Cardiac septum (tissue), 1 donor: ENCODE data around the gene PCNX4. TPM values are rescaled to one million over a fixed set of nuclear protein-coding genes. Genes with fewer than 3 reads are reported as not detected.
"Not testable (repeated sequence)": the region's sequence is repeated elsewhere in the genome, so short reads cannot be mapped to it uniquely, and the experiment has no call there.

ENCODE experiments used
- DNase-seq: peaks from one replicate; pipeline ENCODE4 v3.0.0-alpha.2; 2020; ENCODE audit warnings: low spot score
- intact Hi-C: fragments of 100-400 bp; cut with DNase I; formaldehyde crosslinking; loops from one replicate; pipeline ENCODE4 v1.14.0; 2022
- long read RNA-seq: library from polyadenylated mRNA; unstranded; transcript quantifications from one replicate; pipeline ENCODE4 v2.0.0, GENCODE V29; 2021
- total RNA-seq: library from RNA; stranded (reverse); fragmentation: NEBNext Ultra II Directional; extraction: Animal tissue kit (Norgen Biotek cat#: 25700); gene quantifications from one replicate; pipeline ENCODE4 v1.2.1, GENCODE V29; 2021
- donor health status: DM: no; HTN: no; CAD: no.

PCNX4 gene
- 44.2 TPM for total RNA-seq
- long read RNA-seq, full-length matches to known transcripts: 4 of 19 reads
- long read RNA-seq, partial matches to known transcripts: 6 of 19 reads
- long read RNA-seq, other reads (novel, unspliced or antisense): 9 of 19 reads

GRCh38 chr14:60091550-60092525 is at the start of gene PCNX4:
Gene PCNX4 (plus strand): TSS chr14:60091923. CDS start chr14:60107639, 15,716 bp downstream.
- peak; percentile 99 for DNase-seq
- intact Hi-C loops: loop anchor here (2.0 kb wide), 2 partner anchors 73 to 157 kb away; partner anchors contain the start of genes DHRS7 and PPM1A

- DNase-seq, intact Hi-C loops: not testable (repeated sequence)
These were observed 43.7 kb upstream of the PCNX4 start for GRCh38 chr14:60047976-60048375.

DNA sequence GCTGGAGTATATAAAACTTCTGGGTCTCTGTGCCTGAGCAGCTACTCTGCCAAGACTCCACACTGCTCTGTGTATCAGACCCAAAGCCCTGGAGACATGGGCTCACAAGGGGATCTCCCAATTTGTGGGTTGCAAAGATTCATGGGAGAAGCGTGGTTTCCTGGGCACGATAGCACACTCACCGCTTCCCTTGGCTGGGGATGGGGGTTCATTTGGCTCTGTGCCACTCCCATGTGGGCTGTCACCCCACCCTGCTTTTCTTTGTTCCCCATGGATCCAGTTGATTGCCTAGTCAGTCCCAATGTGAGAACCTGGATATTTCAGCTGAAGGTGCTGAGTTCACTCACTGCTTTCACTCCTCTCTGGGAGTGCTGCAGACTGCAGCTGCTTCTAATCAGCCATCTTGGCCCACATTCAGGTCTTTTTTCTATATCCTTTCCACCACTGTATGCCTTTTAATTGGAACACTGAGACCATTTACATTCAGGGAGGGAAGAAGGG is 40.0 kb upstream of the PCNX4 start:
- intact Hi-C loops: loop anchor here (10.0 kb wide), 1 partner anchor 87 kb away; no protein-coding TSS in a partner anchor
- DNase-seq: no peak

DNA sequence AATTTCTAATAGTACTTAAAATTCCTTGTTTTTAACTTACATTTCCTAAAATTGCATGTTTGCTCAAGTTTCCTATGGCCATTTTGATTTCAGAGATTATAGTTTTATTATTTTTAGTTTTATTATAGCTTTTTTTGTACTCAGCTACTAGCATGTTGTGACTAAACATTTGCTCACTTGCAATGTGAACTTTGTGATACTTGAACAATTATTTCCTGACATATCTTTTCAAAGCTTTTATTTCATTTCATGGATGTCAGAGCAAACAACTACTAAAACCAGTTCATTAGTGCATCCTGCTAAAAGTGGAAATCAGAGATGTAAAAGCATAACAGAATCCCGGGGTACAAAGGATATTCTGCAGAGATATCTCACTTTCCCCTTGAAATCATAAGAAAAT is 33.6 kb upstream of the PCNX4 start:
- DNase-seq: no peak
- intact Hi-C loops: loop anchor here (10.0 kb wide), 1 partner anchor 93 kb away; no protein-coding TSS in a partner anchor

GRCh38 chr14:60061371-60061770 is 30.4 kb upstream of the PCNX4 start:
- intact Hi-C loops: no loop called here
- no peak for DNase-seq

GRCh38 chr14:60064491-60065072 is 27.1 kb upstream of the PCNX4 start:
- intact Hi-C loops: loop anchor here (5.0 kb wide), 2 partner anchors 103 to 118 kb away; partner anchors contain the start of gene DHRS7
- DNase-seq: no peak

GRCh38 chr14:60067882-60068281 is 23.8 kb upstream of the PCNX4 start:
- intact Hi-C loops: loop anchor here (5.0 kb wide), 2 partner anchors 99 to 114 kb away; partner anchors contain the start of gene DHRS7

DNA sequence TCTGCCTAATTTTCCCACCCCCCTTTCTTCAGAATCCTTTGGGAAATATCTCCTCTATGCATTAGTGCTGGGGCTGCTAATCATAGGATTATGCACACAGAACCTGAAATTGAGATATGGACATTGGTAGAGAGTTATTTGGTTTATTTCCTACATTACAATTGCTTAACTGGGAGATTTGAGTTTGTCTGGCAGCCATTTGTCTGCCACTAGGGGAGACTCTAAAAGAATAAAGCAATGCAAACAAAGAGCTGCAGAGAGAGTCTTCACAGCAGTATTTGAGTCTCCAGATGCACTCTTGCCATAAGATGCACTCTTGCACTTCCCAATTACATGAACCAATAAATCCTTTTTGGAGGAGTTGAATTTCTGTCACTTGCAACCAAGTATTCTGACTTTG is 12.0 kb upstream of the PCNX4 start:
- no peak for DNase-seq
- intact Hi-C loops: no loop called here

More at GRCh38 chr14:60067882-60068281, 23.8 kb upstream of the PCNX4 start:
- DNase-seq: no peak

- DNase-seq: no peak
These were observed 6.6 kb upstream of the PCNX4 start for GRCh38 chr14:60085085-60085484.

GRCh38 chr14:60085693-60086092 is 6.0 kb upstream of the PCNX4 start:
- intact Hi-C loops: no loop called here
- DNase-seq: no peak

More at GRCh38 chr14:60085085-60085484, 6.6 kb upstream of the PCNX4 start:
- intact Hi-C loops: no loop called here

- no peak for DNase-seq
- intact Hi-C loops: no loop called here
These were observed 4.1 kb upstream of the PCNX4 start for GRCh38 chr14:60087668-60088067.

- DNase-seq: no peak
- intact Hi-C loops: no loop called here
These were observed 2.5 kb upstream of the PCNX4 start for GRCh38 chr14:60089221-60089620.

GRCh38 chr14:60090864-60091519 is 731 bp upstream of the PCNX4 start:
- intact Hi-C loops: loop anchor here (2.0 kb wide), 1 partner anchor 74 kb away; the partner anchor contains the start of gene DHRS7
- no peak for DNase-seq

DNA sequence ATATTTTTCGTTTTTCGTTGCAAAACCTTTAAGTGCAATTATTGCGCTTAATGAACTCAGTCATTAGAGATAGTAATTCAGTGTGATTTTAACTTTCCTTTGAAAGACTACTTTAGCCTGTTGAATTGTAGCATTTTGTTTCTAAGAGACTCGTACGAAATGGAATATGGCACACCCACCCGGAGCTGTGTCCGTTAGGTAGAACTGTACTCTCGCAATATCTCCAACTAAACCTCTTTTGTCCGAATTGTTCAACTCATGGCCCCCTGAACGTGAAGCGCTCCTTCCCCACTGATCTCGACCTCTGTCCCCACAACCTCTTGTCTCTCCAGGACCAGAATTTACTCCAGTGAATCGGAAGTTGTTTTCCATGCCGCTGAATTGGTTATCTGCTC is 800 bp downstream of the PCNX4 start:
- intact Hi-C loops: loop anchor here (2.0 kb wide), 1 partner anchor 156 kb away; the partner anchor contains the start of gene PPM1A
- no peak for DNase-seq

- no peak for DNase-seq
- intact Hi-C loops: loop anchor here (2.0 kb wide), 1 partner anchor 156 kb away; the partner anchor contains the start of gene PPM1A
These were observed 1.4 kb downstream of the PCNX4 start for GRCh38 chr14:60093080-60093479.

DNA sequence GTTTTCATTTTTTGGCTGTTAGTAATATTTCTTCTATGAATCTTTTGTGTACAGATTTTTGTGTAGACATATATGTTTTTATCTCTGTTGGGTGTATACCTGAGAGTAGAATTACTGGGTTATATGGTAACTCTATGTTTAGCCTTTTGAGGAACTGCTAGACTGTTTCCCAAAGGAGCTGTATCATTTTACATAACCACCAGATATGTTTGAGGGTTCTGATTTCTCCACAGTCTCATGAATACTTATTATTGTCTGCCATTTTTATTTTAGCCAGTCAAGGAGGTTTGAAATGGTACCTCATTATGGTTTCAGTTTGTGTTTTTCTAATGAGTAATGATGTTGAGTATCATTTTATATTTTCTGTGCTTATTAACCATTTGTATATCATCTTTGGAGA is 1.9 kb downstream of the PCNX4 start:
- DNase-seq: no peak
- intact Hi-C loops: loop anchor here (2.0 kb wide), 1 partner anchor 155 kb away; the partner anchor contains the start of gene PPM1A

DNA sequence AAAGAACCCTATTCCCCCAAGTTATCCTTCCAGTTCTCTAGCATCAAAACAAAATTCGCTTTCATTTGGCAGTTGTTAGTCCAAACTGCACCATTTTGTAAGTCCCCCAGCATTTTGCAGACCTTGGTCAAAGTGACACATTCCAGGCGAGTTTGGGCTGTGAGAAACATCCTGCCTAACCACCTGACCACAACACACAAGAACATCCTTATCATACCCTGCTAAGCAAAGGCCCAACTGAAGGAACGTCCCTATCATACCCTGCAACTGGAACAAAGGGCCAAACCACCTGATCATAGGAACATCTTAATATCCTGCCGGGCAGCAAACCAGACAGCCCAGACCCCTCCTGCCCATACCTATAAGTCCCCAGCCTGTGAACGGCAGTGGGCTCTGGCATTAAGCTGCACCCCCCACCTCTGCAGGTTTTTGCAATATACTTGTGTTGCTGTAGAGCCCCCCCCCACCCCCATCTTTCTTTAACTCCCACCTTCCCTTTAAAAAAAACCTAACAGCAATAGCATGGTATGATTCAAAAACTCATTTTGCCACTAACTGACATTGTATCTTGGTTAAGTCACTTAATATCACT is 2.7 kb downstream of the PCNX4 start:
- intact Hi-C loops: no loop called here
- no peak for DNase-seq

DNA sequence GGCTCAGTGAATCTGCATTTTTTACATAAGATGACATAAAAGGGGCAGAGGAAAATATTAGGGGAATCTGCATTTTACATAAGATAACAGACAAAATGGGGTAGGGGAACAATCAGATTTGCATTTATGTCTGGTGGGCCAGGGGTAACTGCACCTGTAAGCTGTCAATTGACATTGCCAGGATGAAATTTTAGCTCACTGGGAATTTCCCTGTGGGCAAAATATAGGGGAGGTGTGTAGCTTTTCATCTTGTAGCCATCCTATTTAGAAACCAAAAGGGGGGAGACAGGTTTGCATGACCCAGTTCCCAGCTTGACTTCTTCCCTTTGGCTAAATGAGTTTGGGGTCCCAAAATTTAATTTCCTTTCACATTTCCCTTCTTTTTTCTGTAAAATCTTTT is 3.5 kb downstream of the PCNX4 start:
- no peak for DNase-seq
- intact Hi-C loops: no loop called here
